AG04449 (cell line): ENCODE data around the gene SLAMF8.

Experiments
- CTCF ChIA-PET: fragments of 350-600 bp; formaldehyde crosslinking; extraction: SDS; loops from one replicate; lab custom pipeline; 2021; ENCODE audit warnings: antibody characterized with exemption; lab: Yijun Ruan, JAX
- POLR2A ChIA-PET: fragments of 400-600, 350-600 bp; formaldehyde crosslinking; extraction: SDS; loops from one replicate; lab custom pipeline; 2020; ENCODE audit warnings: antibody characterized with exemption, inconsistent platforms; lab: Yijun Ruan, JAX
- DNase-seq: peaks from one replicate; pipeline ENCODE4 v3.0.0-alpha.2; 2010; ENCODE audit warnings: low read depth, low spot score
- H3K4me3 ChIP-seq: 2 replicates; pipeline ENCODE4 v1.5.1; 2011; ENCODE audit warnings: low read depth, mild to moderate bottlenecking, control low read depth, low read length
- CTCF ChIP-seq: IDR thresholded peaks from one replicate; pipeline ENCODE4 v1.5.1; 2011; ENCODE audit warnings: mild to moderate bottlenecking, moderate library complexity, low read length, control low read depth, inconsistent platforms; ENCODE audit not compliant: insufficient read depth; ENCODE audit errors: missing control alignments

SLAMF8 gene

GRCh38 chr1:159859767-159860322, 33.2 kb downstream of the SLAMF8 start:
- no peak for DNase-seq
- TF ChIP-seq CTCF = no peak
- CTCF ChIA-PET = interaction anchor here (0.8 kb wide), 1 partner anchor 62 kb away, joined by 3 read pairs; no protein-coding TSS in a partner anchor
- no peak overlapping the region for H3K4me3 ChIP-seq
- POLR2A ChIA-PET = interaction anchor here (1.2 kb wide), 1 partner anchor 9 kb away, joined by 4 read pairs; no protein-coding TSS in a partner anchor

GRCh38 chr1:159860456-159860855, 33.8 kb downstream of the SLAMF8 start:
- no peak overlapping the region for H3K4me3 ChIP-seq
- ChIA-PET POLR2A (interaction anchor here (1.2 kb wide), 1 partner anchor 9 kb away, joined by 4 read pairs; no protein-coding TSS in a partner anchor), CTCF (interaction anchor here (0.8 to 1.5 kb wide), 2 partner anchors 32 to 63 kb away, joined by 3 to 5 read pairs; no protein-coding TSS in a partner anchor)
- no peak for TF ChIP-seq CTCF
- DNase-seq = no peak

GRCh38 chr1:159861218-159861617, 34.5 kb downstream of the SLAMF8 start:
- DNase-seq = no peak
- TF ChIP-seq CTCF = no peak
- POLR2A ChIA-PET = no interaction called here
- H3K4me3 ChIP-seq = no peak overlapping the region
- CTCF ChIA-PET = interaction anchor here (1.5 to 1.9 kb wide), 2 partner anchors 12 to 31 kb away, joined by 5 read pairs; no protein-coding TSS in a partner anchor

- no peak for TF ChIP-seq CTCF
- ChIA-PET POLR2A (no interaction called here), CTCF (interaction anchor here (1.9 kb wide), 1 partner anchor 11 kb away, joined by 5 read pairs; no protein-coding TSS in a partner anchor)
- no peak overlapping the region for H3K4me3 ChIP-seq
- DNase-seq = no peak
Measured at GRCh38 chr1:159862031-159862430, 35.4 kb downstream of the SLAMF8 start.

GRCh38 chr1:159862557-159862956, 35.9 kb downstream of the SLAMF8 start, which contains the start of gene VSIG8:
Gene VSIG8, minus strand, starts transcription at chr1:159862657. Its CDS starts 136 bp downstream, at chr1:159862521.
- no peak for DNase-seq
- ChIA-PET POLR2A (no interaction called here), CTCF (interaction anchor here (1.9 kb wide), 1 partner anchor 11 kb away, joined by 5 read pairs; no protein-coding TSS in a partner anchor)
- TF ChIP-seq CTCF = no peak
- H3K4me3 ChIP-seq = no peak within 1 kb of the TSS

GRCh38 chr1:159864262-159864661, 37.6 kb downstream of the SLAMF8 start:
- no peak for TF ChIP-seq CTCF
- no peak overlapping the region for H3K4me3 ChIP-seq
- ChIA-PET POLR2A (no interaction called here), CTCF (interaction anchor here (0.6 to 3.6 kb wide), 5 partner anchors 8 to 66 kb away, joined by 3 to 22 read pairs (median 3); no protein-coding TSS in a partner anchor)
- DNase-seq = no peak
